HG03457 (cell line): Measurements from ENCODE around the gene PPM1H.
"Not testable (repeated sequence)": the region's sequence is repeated elsewhere in the genome, so short reads cannot be mapped to it uniquely, and the experiment has no call there.

Experiments
- ATAC-seq: cut with Tn5 transposase; IDR thresholded peaks from one replicate; pipeline ENCODE4 v1.9.1; 2021; ENCODE audit warnings: moderate number of reproducible peaks; ENCODE audit not compliant: unreplicated experiment

Gene PPM1H

DNA sequence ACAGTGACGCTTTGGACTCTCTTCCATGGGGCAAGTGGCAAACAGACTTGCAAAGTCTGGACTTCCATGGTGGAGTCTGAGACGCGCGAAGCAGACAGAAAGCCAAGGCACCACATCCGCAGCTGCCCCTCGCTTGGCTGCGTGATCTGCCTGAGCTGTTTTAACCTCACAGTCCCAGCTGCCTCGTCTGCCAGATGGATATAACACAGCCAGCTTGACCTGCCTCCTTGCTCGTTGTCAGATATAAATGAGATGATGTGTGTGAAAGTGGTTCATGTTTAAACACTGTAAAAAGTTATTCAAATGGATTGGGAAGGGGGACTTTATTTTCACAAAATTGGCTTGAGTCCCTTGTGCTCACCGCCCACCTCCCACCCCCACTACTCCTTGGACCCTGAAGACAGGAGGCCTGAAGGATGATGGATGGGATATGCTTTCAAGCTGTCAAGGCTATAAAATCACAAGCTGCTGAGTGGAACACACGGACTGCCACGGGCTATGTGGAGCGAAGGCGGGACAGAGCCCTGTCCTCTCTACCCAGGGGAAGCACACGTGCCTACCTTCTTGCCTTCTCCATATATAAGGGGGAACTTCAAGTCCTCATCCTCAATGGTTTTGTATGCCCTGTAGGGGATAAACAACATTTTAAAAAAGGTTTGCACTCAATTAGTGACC lies 241.4 kb downstream of the PPM1H start:
- ATAC-seq, result no peak

DNA sequence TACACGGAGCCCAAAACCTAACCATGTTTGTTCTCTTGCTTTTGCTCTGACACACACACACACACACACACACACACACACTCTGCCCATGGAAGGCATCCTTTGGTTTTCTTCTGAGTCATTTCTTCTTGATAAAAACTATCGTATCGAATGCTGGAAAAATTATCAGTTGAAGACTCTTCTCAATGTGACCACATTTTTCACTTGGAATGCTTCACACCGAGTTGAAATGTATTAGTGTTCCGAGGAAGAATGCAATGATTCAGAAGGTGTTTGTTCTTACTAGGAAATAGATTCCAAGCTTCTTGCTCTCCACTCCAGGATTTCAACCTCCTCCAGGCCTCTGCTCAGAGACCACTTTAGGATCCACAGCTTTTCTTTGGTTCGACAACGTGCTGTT lies 242.1 kb downstream of the PPM1H start:
- ATAC-seq, result no peak

DNA sequence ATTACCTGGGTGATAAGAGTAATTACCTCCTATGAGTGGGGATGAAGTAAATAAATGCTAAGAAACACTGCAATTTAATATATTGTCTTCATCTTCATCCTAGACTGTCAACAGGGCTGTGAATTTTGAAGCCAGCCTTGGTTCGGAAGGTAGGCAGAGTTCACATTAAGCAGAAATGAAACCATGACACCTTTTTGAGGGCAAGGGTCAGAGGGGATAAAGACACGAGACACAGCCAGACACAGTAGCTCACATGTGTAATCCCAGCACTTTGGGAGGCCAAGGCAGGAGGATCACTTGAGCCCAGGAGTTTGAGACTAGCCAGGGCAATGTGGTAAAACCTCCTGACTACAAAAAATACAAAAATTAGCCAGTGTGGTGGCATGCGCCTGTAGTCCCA lies 243.6 kb downstream of the PPM1H start:
- ATAC-seq, result no peak

DNA sequence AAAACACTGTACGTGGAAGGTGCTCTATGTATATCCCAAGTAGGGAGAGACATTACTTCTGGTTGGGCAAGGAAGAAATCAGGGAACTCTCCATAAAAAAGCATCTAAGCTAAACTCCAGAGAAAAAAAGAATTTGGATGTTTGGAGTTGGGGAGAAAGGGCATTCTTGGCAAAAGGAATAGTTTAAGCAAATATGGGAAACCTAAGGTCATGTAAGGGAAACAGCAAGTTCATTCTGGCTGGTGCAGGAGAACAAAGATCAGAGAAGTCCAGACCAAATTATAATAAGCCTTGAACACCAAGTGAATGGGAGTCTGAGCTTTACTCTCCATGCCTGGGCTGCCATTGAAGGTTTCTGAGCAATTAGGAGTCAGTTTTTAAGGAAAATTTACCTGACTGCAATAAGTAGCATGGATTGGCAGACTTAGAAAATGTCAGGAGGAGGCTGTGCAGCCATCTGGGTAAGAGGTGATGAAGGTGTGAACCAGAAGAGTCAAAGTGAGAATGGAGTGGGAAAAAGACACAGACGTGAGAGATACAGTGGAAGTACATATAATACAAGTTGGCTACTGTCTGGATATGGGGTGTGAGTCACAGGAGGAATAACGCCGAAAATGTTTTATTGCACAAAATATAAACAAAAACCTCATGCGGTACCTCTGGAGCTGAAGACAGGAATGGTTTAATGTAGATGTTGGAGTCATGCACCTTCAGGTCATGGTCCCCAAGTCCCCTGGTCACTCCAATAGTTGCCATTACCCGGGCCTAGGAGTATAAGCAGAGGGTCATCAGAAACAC lies 245.7 kb downstream of the PPM1H start:
- no peak for ATAC-seq

GRCh38 chr12:62686938-62687337 lies 248.0 kb downstream of the PPM1H start:
- ATAC-seq, result no peak

DNA sequence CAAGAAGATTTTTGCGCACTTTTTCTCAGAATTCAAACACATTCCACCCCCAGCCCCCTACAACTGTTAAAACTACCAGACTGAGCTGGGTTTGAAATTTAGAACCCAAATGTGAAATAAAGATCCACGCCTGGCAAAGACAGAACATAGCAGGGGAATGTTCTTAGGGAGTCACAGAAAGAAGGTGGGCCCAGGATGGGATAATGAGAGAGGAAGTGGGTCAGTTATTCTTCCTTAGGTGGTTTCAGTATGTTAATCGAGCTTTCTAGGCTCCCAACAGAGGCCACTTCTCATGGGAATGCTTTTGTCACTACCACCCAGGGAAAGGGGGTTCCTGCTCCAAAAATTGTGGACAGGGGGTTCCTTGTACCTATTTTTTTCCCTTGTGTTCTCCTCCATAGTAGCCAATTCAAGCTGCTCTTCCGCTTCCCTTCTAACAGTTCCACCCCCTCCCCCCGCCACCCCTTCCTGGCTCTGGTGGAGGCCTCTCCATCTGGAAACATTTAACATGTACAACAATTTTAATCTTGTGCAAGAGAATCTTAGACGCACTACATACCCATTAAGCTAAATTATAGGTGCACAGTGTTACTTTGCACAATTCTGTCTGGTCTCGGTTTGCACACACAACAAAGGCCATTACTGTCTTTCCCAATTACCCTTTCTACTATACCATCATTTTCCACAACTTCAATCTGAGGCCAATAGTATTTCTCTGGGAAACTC lies 250.2 kb downstream of the PPM1H start:
- no peak for ATAC-seq

- no peak for ATAC-seq
These were observed 251.0 kb downstream of the PPM1H start for GRCh38 chr12:62683776-62684569.

DNA sequence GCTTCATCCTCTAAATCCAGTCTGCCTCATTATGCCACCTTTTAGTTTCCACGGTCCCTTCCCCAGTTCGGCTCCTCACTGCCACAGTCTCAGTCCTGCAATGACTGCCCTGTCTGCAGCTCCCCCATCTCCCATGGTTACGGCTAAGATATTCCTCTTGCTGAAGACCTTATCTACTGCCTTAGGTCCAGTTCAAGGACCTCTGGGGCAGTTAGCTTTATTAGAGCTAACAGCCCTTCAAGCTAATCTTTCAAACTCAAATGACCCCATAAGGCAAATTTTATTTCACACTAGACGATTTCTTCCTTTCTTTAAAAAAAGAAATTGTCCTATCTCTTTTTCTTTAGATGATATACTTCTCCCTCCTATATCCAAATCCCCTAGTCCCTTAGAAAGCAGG lies 253.6 kb downstream of the PPM1H start:
- no peak for ATAC-seq

DNA sequence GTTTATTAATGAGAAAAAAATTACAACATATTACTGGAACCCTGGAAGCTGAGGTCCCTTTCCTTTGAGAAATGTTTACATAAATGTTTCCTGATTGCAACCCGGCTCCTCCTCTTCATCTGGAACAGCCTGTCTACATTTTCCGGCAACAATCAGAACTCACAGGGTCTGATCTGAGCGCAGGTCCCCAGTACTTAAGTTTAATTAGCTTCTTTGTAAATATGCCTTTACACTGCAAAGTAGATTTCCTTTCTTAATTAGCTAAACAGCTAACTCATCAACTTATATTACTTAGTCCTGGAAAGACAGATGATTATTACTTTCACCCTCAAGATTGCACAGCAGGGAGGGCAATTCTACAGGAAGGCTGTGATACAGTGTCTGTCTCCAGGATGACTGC lies 255.3 kb downstream of the PPM1H start:
- no peak for ATAC-seq

DNA sequence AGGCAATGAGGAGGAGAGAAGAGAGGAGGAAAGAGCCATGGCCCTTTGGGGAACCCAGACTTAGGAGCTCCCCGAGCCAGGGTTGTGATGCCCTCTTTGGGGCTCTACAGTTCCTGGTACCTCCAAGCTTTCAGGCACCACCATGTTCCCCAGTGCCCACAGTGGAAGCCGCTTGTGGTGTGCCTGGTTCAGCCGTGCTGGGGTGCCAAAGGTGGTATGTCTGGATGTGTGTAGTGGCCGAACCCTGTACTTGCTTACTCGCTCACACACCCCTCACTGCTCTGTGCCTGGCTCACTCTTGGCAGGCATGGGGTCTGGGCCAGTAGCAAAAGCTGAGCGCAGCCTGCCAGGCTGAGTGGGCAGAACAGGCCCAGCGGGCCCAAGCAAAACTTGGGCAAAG lies 257.6 kb downstream of the PPM1H start:
- no peak for ATAC-seq

DNA sequence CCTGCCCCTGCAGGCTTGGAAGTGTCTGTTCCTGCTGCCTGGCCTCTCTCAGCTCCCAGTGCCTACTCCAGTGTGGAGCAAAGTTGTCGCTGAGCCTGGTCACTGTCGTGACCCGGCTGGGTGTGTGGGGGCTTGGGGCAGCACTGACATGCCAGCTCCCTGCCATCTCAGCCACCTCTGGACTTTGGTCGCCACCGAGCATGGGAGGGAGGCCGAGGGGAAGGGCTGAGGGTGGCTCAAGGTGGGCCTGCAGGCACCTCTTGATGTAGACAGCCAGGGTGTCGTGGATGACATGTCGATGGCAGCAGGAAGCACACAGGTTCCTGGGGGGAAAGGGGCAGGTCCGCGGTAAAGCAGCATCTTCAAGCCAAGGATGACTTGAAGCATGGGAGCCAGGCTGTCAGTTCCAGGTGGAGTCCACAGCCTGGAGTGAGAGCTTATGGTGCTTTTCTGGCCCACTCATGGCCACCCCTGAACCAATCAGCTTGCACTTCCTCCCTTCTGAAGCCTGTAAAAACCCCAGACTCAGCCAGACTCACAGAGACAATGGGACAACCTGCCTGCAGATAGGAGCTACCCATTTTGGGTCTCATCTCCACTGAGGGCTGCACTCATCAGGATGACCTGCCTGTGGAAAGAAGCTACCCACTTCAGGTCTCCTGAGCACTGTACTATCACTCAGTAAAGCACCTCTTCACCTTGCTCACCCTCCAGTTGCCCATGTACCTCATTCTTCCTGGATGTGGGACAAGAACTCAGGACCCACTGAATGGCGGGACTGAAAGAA lies 258.2 kb downstream of the PPM1H start:
- ATAC-seq, result no peak

DNA sequence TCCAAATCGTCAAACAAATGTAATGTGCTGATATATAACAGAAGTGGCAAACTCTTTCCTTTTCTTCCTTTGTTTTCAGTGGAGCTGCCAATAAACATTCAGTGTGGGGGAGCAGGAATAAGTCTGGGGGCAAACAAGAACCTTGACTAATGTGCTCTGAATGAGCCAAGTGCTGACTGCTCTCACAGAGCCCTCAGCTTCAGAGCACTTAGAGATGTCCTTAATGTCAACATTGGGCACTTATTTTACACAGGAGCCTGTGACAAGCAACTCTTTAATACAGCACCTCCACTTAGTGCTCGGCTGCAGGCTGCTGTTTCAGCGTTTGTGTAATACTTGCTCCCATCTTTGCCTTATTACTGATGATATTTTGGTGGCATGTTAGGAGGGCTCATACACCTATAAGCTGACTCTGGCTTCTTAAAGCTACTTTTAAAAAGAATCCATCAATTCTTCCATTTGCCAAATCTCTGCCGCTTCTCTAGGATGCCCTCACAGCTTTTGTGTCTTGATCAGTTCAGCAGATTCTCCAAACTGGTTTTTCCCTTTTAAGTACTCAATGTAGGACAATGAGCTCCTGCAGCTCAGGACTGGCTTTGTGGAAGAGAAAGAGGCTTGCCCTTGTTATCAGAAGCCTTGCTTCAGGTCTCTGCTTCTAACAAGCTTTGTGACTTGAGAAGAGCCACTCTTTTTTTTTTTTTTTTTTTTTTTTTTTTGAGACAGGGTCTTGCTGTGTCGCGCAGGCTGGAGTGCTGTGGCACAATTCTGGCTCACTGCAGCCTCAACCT lies 261.7 kb downstream of the PPM1H start:
- ATAC-seq, result no peak

DNA sequence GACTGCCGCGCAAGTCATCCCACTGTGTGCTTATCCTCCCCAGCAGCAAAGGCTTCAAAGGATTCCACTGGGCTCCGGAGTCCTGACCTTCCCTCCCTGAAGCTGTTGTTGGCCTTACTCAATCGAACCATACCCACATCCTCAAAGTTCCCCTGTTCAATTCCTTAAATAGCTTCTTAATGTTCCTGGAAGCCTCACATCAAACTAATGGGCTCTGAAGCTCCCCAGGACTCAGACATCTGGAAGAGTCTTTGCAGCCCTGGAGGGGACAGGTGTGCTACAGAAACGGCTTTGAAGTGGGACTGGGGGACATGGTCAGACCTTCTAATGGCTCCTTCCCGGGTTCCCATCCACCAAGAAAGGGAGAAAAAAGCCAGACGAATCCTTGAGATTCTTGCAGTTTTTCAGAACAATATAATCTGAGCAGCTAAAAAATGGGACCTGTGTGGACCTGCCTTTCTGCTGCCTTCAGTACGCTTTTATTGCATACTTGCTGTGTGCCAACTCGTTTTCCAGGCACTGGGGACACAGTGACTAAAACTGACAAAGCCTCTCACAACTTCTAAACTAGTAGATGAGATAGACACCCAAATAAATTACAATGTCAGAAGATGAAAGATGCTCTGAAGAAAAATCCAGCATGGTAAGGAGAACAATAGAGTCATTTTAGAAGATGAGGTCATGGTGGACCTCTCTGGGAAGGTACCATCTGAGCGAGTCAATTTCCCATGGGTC lies 263.8 kb downstream of the PPM1H start:
- ATAC-seq, result no peak

- ATAC-seq, result no peak
These were observed 266.2 kb downstream of the PPM1H start for GRCh38 chr12:62668782-62669181.

DNA sequence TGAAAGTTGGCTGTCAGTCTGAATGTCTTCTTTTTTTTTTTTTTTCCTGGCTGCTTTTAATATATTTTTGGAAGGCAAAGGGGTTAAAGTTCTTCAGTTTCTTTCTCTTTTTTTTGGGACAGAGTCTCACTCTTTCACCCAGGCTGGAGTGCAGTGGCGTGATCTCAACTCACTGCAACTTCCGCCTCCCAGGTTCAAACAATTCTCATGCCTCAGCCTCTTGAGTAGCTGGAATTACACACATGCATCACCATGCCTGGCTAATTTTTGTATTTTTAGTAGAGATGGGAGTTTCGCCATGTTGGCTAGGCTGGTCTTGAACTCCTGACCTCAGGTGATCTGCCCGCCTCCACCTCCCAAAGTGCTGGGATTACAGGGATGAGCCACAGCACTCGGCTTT lies 270.0 kb downstream of the PPM1H start:
- not testable (repeated sequence) for ATAC-seq

- ATAC-seq, result no peak
These were observed 274.2 kb downstream of the PPM1H start for GRCh38 chr12:62660756-62661155.

GRCh38 chr12:62659453-62660295 lies 275.3 kb downstream of the PPM1H start:
- no peak for ATAC-seq

DNA sequence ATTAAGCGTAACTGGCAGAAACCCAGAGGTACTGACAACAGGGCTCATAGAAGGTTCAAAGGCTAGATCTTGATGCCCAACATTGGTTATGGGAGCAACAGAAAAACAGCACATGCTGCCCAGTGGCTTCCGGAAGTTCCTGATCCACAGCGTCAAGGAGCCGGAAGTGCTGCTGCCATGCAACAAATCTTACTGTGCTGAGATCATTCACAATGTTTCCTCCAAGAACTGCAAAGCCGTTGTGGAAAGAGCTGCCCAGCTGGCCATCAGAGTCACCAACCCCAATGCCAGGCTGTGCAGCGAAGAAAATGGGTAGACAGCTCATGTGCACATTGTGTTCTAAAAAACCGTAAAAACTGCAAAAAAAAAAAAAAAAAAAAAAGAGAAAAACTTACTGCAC lies 276.0 kb downstream of the PPM1H start:
- ATAC-seq, result no peak
